H9 (cell line): ENCODE data around the gene LHX1. TPM values are rescaled to one million over a fixed set of nuclear protein-coding genes. Genes with fewer than 3 reads are reported as not detected.

Experiments
- DNase-seq: peaks from one replicate; pipeline ENCODE4 v3.0.0-alpha.2; 2017
- H2AFZ ChIP-seq: one replicate; pipeline ENCODE4 v1.6.1; 2013; ENCODE audit warnings: mild to moderate bottlenecking, low read length, control low read depth, moderate library complexity
- H2AK5ac ChIP-seq: 2 replicates; pipeline ENCODE4 v1.6.1; 2013; ENCODE audit warnings: low read length, control low read depth, mixed read lengths; ENCODE audit not compliant: insufficient read length
- H2BK120ac ChIP-seq: one replicate; pipeline ENCODE4 v1.6.1; 2013; ENCODE audit warnings: low read depth, mild to moderate bottlenecking, low read length, control low read depth, inconsistent platforms; ENCODE audit not compliant: poor library complexity, severe bottlenecking
- H2BK12ac ChIP-seq: 2 replicates; pipeline ENCODE4 v1.6.1; 2013; ENCODE audit warnings: low read length, control low read depth, mixed read lengths, low read depth; ENCODE audit not compliant: insufficient read length
- H2BK15ac ChIP-seq: 2 replicates; pipeline ENCODE4 v1.6.1; 2013; ENCODE audit warnings: low read depth, low read length, control low read depth
- H2BK20ac ChIP-seq: one replicate; pipeline ENCODE4 v1.6.1; 2013; ENCODE audit warnings: low read depth, mild to moderate bottlenecking, low read length, control low read depth, inconsistent platforms; ENCODE audit not compliant: poor library complexity, severe bottlenecking
- H2BK5ac ChIP-seq: 2 replicates; pipeline ENCODE4 v1.6.1; 2013; ENCODE audit warnings: low read length, control low read depth, mixed read lengths; ENCODE audit not compliant: insufficient read length
- H3K14ac ChIP-seq: 2 replicates; pipeline ENCODE4 v1.6.1; 2013; ENCODE audit warnings: low read length, control low read depth; ENCODE audit not compliant: insufficient read depth
- H3K18ac ChIP-seq: 2 replicates; pipeline ENCODE4 v1.6.1; 2013; ENCODE audit warnings: low read depth, mild to moderate bottlenecking, mixed read lengths, low read length, control low read depth; ENCODE audit not compliant: insufficient read length
- H3K23ac ChIP-seq: 2 replicates; pipeline ENCODE4 v1.6.1; 2013; ENCODE audit warnings: low read length, control low read depth, mixed read lengths, low read depth; ENCODE audit not compliant: insufficient read length
- H3K23me2 ChIP-seq: 2 replicates; pipeline ENCODE4 v1.6.1; 2013; ENCODE audit warnings: low read depth, mild to moderate bottlenecking, mixed read lengths, low read length, control low read depth; ENCODE audit not compliant: insufficient read length, poor library complexity, severe bottlenecking
- H3K27ac ChIP-seq: 2 replicates; pipeline ENCODE4 v1.5.1; 2013; ENCODE audit warnings: low read length, control low read depth, mixed read lengths, low read depth; ENCODE audit not compliant: insufficient read length
- H3K27me3 ChIP-seq: 2 replicates; pipeline ENCODE4 v1.6.1; 2013; ENCODE audit warnings: low read length, control low read depth, inconsistent platforms; ENCODE audit not compliant: insufficient read depth
- H3K4ac ChIP-seq: 2 replicates; pipeline ENCODE4 v1.6.1; 2013; ENCODE audit warnings: low read depth, mild to moderate bottlenecking, control low read depth, inconsistent platforms, low read length, moderate library complexity
- H3K4me1 ChIP-seq: 2 replicates; pipeline ENCODE4 v1.6.1; 2013; ENCODE audit warnings: low read length, control low read depth, inconsistent platforms; ENCODE audit not compliant: insufficient read depth
- H3K4me2 ChIP-seq: 2 replicates; pipeline ENCODE4 v1.6.1; 2013; ENCODE audit warnings: low read length, control low read depth, mixed read lengths; ENCODE audit not compliant: insufficient read length, insufficient read depth
- H3K56ac ChIP-seq: 2 replicates; pipeline ENCODE4 v1.6.1; 2013; ENCODE audit warnings: low read depth, mild to moderate bottlenecking, mixed read lengths, low read length, control low read depth; ENCODE audit not compliant: insufficient read length
- H3K79me1 ChIP-seq: 2 replicates; pipeline ENCODE4 v1.6.1; 2013; ENCODE audit warnings: low read depth, mild to moderate bottlenecking, moderate library complexity, low read length, control low read depth, inconsistent platforms; ENCODE audit not compliant: insufficient read depth, poor library complexity, severe bottlenecking
- H3K79me2 ChIP-seq: 2 replicates; pipeline ENCODE4 v1.6.1; 2013; ENCODE audit warnings: low read length, control low read depth, inconsistent platforms; ENCODE audit not compliant: insufficient read depth
- H3K9ac ChIP-seq: 2 replicates; pipeline ENCODE4 v1.6.1; 2013; ENCODE audit warnings: low read length, control low read depth, mixed read lengths; ENCODE audit not compliant: insufficient read length; ENCODE audit errors: extremely low read depth
- H3K9me3 ChIP-seq: one replicate; pipeline ENCODE4 v1.6.1; 2013; ENCODE audit warnings: low read depth, low read length, inconsistent platforms; ENCODE audit not compliant: control insufficient read depth
- H3T11ph ChIP-seq: one replicate; pipeline ENCODE4 v1.6.1; 2013; ENCODE audit warnings: mild to moderate bottlenecking, low read length, control low read depth, inconsistent platforms
- H4K20me1 ChIP-seq: one replicate; pipeline ENCODE4 v1.6.1; 2013; ENCODE audit not compliant: control insufficient read depth, insufficient read length, insufficient read depth
- H4K5ac ChIP-seq: 2 replicates; pipeline ENCODE4 v1.6.1; 2013; ENCODE audit warnings: low read depth, mild to moderate bottlenecking, mixed read lengths, low read length, control low read depth; ENCODE audit not compliant: insufficient read length
- H4K8ac ChIP-seq: replicated peaks from 2 replicates; pipeline ENCODE4 v1.6.1; 2013; ENCODE audit warnings: low read length, control low read depth, mixed read lengths, low read depth; ENCODE audit not compliant: insufficient read length
- H4K91ac ChIP-seq: 2 replicates; pipeline ENCODE4 v1.6.1; 2013; ENCODE audit warnings: low read depth, mild to moderate bottlenecking, moderate library complexity, mixed read lengths, low read length, control low read depth; ENCODE audit not compliant: insufficient read length
- H3K27ac Mint-ChIP-seq, 3 experiments: 2 replicates in 2 of 3; 3 replicates in 1 of 3; pipeline ENCODE4 v1.8.0; 2020 to 2021; ENCODE audit warnings: mixed read lengths in 3 of 3, mild to moderate bottlenecking in 1 of 3, moderate library complexity in 1 of 3
- H3K27me3 Mint-ChIP-seq: 2 replicates; pipeline ENCODE4 v1.8.0; 2021; ENCODE audit warnings: low read depth, mild to moderate bottlenecking, moderate library complexity, mixed read lengths
- H3K36me3 Mint-ChIP-seq, 3 experiments: 2 replicates in 2 of 3; 3 replicates in 1 of 3; pipeline ENCODE4 v1.8.0; 2020 to 2021; ENCODE audit warnings: low read depth in 3 of 3, mixed read lengths in 3 of 3; ENCODE audit not compliant: insufficient read depth in 1 of 3
- H3K4me1 Mint-ChIP-seq, 2 experiments: 2 replicates each; pipeline ENCODE4 v1.8.0; 2020; ENCODE audit warnings: mixed read lengths in 2 of 2
- H3K4me3 Mint-ChIP-seq, 2 experiments: 2 replicates in 1 of 2; 3 replicates in 1 of 2; pipeline ENCODE4 v1.8.0; 2020 to 2021; ENCODE audit warnings: mild to moderate bottlenecking in 2 of 2, mixed read lengths in 2 of 2, moderate library complexity in 1 of 2
- H3K9me3 Mint-ChIP-seq, 2 experiments: 2 replicates in 1 of 2; 3 replicates in 1 of 2; pipeline ENCODE4 v1.8.0; 2020; ENCODE audit warnings: mild to moderate bottlenecking in 2 of 2, mixed read lengths in 2 of 2, moderate library complexity in 1 of 2
- WGBS: extraction: QIAGEN DNeasy Blood & Tissue Kit; methylation state at CpG from one replicate; pipeline ENCODE4 v1.1.7; 2013; ENCODE audit warnings: missing lambda C conversion rate, low lambda C conversion rate, mixed read lengths; ENCODE audit not compliant: insufficient read length; ENCODE audit errors: extremely low coverage; 5-methylcytosine and 5-hydroxymethylcytosine counted together
- total RNA-seq: library from RNA; stranded (reverse); gene quantifications from 2 replicates; pipeline ENCODE4 v1.2.1, GENCODE V29; 2021
- TF ChIP-seq, protein P1 (sequence below): fragments of 200-600 bp; sonication (generic); conservative IDR thresholded peaks from 3 replicates; pipeline ENCODE4 v1.8.0; 2021; ENCODE audit warnings: antibody characterized with exemption, mild to moderate bottlenecking

The LHX1 gene
- total RNA-seq, 1 experiment from 2014 or later: 0.22 TPM

DNA sequence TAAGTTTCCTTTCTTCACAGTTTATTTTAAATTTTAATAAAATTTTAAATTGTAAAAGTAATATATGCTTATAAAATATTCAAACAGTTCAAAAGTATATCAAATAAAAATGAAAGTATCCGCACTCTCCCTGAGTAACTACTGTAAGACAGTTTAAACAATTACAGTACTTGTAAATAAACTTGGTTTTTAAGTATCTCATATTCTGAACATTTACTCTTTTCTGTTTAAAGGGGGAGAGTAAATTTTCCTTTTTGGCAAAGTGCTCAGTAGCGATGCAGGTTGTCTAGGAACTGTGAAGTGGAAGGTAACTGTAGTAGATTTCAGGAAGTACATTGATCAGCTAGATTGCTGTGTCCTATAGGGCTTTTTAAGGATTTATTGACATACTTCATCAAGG is 40.3 kb downstream of the LHX1 start:
- no peaks in the 10 kb centered on the region for H3K79me1 ChIP-seq
- WGBS: no CpG with 5 or more reads among the region's 2 CpGs
- H3K4me3 Mint-ChIP-seq: no peak overlapping the region
- H2BK12ac ChIP-seq: no peak overlapping the region
- H2AFZ ChIP-seq: no peak overlapping the region
- H3K23ac ChIP-seq: no peak overlapping the region
- H3K27me3 ChIP-seq: no peaks in the 10 kb centered on the region
- peaks cover 2 to 14% (median 3%) of the 10 kb centered on the region in 3 experiments; a peak in 4 of 7 replicates for H3K36me3 Mint-ChIP-seq
- H3K9me3 ChIP-seq: no peaks in the 10 kb centered on the region
- H4K5ac ChIP-seq: no peak overlapping the region
- peak overlapping the region in 1 of 3 experiments; percentile 73; a peak in 1 of 7 replicates for H3K27ac Mint-ChIP-seq
- no peak overlapping the region for H2BK5ac ChIP-seq
- no peak overlapping the region for H3T11ph ChIP-seq
- H4K20me1 ChIP-seq: no peaks in the 10 kb centered on the region
- H3K18ac ChIP-seq: no peak overlapping the region
- no peak overlapping the region for H4K91ac ChIP-seq
- H4K8ac ChIP-seq: no peak overlapping the region
- TF ChIP-seq, protein P1, sequence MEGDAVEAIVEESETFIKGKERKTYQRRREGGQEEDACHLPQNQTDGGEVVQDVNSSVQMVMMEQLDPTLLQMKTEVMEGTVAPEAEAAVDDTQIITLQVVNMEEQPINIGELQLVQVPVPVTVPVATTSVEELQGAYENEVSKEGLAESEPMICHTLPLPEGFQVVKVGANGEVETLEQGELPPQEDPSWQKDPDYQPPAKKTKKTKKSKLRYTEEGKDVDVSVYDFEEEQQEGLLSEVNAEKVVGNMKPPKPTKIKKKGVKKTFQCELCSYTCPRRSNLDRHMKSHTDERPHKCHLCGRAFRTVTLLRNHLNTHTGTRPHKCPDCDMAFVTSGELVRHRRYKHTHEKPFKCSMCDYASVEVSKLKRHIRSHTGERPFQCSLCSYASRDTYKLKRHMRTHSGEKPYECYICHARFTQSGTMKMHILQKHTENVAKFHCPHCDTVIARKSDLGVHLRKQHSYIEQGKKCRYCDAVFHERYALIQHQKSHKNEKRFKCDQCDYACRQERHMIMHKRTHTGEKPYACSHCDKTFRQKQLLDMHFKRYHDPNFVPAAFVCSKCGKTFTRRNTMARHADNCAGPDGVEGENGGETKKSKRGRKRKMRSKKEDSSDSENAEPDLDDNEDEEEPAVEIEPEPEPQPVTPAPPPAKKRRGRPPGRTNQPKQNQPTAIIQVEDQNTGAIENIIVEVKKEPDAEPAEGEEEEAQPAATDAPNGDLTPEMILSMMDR: no peak
- H3K56ac ChIP-seq: no peak overlapping the region
- H2BK20ac ChIP-seq: no peak overlapping the region
- no peak overlapping the region for H2BK120ac ChIP-seq
- no peaks in the 10 kb centered on the region for H3K4me1 ChIP-seq
- H3K23me2 ChIP-seq: no peaks in the 10 kb centered on the region
- no peak overlapping the region for H2AK5ac ChIP-seq
- H3K4me2 ChIP-seq: no peak overlapping the region
- no peaks in the 10 kb centered on the region for H3K79me2 ChIP-seq
- no peak overlapping the region for H3K27ac ChIP-seq
- no peak for DNase-seq
- no peaks in the 10 kb centered on the region for H3K9me3 Mint-ChIP-seq
- peaks cover 18 to 23% of the 10 kb centered on the region in 2 experiments for H3K4me1 Mint-ChIP-seq
- no peak overlapping the region for H2BK15ac ChIP-seq
- H3K27me3 Mint-ChIP-seq: no peaks in the 10 kb centered on the region
- no peak overlapping the region for H3K4ac ChIP-seq
- no peak overlapping the region for H3K14ac ChIP-seq
- H3K9ac ChIP-seq: no peak overlapping the region
